Endometrial microvascular endothelial cells (primary cell): Measurements from ENCODE around the gene PHGDH. TPM values are rescaled to one million over a fixed set of nuclear protein-coding genes. Genes with fewer than 3 reads are reported as not detected.
"Not testable (repeated sequence)": the region's sequence is repeated elsewhere in the genome, so short reads cannot be mapped to it uniquely, and the experiment has no call there.

ENCODE experiments used
- in situ Hi-C: cut with HindIII; loops from 2 replicates; pipeline ENCODE4 v1.10.0; 2017; ENCODE audit warnings: low sequenced_read_pairs, low pct_unique_long_range_greater_than_20kb; ENCODE audit errors: inconsistent ontology term
- total RNA-seq: library from RNA; depleted of rRNA; stranded (reverse); fragments of >200 nt; gene quantifications from one replicate; pipeline ENCODE4 v1.2.3, GENCODE V29; 2015; ENCODE audit errors: inconsistent ontology term

Gene PHGDH
- total RNA-seq, 1 donor from 2014 or later: 15.4 TPM

- in situ Hi-C loops: no loop called here
Measured at GRCh38 chr1:119688810-119689209, 22.9 kb upstream of the PHGDH start.

- in situ Hi-C loops: no loop called here
Measured at GRCh38 chr1:119689511-119689910, 22.2 kb upstream of the PHGDH start.

GRCh38 chr1:119696863-119697262 is 14.9 kb upstream of the PHGDH start:
- in situ Hi-C loops: not testable (repeated sequence)

- in situ Hi-C loops: no loop called here
Measured at GRCh38 chr1:119697598-119697997, 14.1 kb upstream of the PHGDH start.

GRCh38 chr1:119700326-119700725 is 11.4 kb upstream of the PHGDH start:
- in situ Hi-C loops: no loop called here

GRCh38 chr1:119701659-119702058 is 10.1 kb upstream of the PHGDH start:
- in situ Hi-C loops: no loop called here

- in situ Hi-C loops: no loop called here
Measured at GRCh38 chr1:119702384-119702783, 9.3 kb upstream of the PHGDH start.

DNA sequence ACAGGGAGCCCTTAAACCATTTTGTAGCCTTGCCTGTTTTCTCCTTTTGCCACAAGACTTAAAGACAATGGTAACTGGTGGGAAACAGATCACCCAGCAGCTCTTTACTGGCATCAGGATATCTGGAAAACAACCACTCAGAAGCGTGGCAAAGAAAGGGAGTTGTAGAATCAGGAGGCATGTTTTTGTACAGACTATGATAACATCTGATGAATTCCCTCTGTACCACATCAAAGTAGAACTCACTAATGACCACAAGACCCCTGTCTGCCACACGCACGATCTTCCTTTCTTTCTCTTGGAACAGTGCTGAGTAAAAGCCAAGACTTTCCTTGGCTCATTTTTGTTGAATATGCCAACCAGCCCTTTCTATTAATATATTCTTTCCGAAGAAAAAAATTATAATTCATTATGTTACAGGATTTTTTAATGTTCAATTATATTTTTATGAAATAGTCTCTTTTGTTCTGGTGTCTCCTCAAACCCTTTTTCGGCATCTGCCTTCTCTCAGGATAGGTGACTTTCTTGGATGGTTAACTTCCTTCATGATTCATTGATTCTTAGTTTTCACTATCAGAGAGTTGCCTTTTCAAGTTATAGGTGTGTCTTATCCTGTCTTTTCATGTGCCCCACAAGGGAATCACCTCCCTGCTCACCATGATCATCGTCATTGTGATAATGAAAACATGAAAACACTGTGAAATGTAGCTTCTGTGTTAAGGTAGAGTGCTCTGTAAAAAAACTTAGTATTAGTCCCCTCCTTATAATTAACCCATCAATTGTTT is 7.9 kb upstream of the PHGDH start:
- in situ Hi-C loops: no loop called here

DNA sequence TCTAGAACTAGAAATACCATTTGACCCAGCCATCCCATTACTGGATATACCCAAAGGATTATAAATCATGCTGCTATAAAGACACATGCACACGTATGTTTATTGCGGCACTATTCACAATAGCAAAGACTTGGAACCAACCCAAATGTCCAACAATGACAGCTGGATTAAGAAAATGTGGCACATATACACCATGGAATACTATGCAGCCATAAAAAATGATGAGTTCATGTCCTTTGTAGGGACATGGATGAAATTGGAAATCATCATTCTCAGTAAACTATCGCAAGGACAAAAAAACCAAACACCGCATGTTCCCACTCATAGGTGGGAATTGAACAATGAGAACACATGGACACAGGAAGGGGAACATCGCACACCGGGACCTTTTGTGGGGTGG is 5.1 kb upstream of the PHGDH start:
- in situ Hi-C loops: not testable (repeated sequence)

GRCh38 chr1:119711356-119711803 is 354 bp upstream of the PHGDH start:
- in situ Hi-C loops: not testable (repeated sequence)

- in situ Hi-C loops: no loop called here
Measured at GRCh38 chr1:119712342-119713038, 756 bp downstream of the PHGDH start.

- in situ Hi-C loops: no loop called here
Measured at GRCh38 chr1:119713039-119713748, 1.5 kb downstream of the PHGDH start.

GRCh38 chr1:119713749-119714456 is 2.2 kb downstream of the PHGDH start:
- in situ Hi-C loops: no loop called here

DNA sequence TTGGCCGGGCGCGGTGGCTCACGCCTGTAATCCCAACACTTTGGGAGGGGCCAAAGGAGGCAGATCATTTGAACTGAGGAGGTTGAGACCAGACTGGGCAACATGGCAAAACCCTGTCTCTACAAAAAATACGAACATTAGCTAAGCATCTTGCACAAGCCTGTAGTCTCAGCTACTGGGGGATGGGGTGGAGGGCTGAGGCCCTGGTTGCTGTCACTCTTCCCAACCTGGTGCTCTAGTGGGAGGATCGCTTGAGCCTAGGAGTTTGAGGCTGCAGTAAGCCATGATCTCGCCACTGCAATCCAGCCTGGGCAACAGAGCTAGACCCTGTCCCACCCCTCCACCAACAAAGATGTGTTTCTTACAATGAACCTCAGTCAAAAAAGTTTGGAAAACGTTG is 2.8 kb downstream of the PHGDH start:
- in situ Hi-C loops: no loop called here

- in situ Hi-C loops: no loop called here
Measured at GRCh38 chr1:119715542-119715941, 3.8 kb downstream of the PHGDH start.

GRCh38 chr1:119718409-119718808 is 6.7 kb downstream of the PHGDH start:
- in situ Hi-C loops: no loop called here

GRCh38 chr1:119718972-119719371 is 7.2 kb downstream of the PHGDH start:
- in situ Hi-C loops: no loop called here

GRCh38 chr1:119720866-119721440 is 9.2 kb downstream of the PHGDH start:
- in situ Hi-C loops: loop anchor here (10.0 kb wide), 1 partner anchor 46 kb away; no protein-coding TSS in a partner anchor

DNA sequence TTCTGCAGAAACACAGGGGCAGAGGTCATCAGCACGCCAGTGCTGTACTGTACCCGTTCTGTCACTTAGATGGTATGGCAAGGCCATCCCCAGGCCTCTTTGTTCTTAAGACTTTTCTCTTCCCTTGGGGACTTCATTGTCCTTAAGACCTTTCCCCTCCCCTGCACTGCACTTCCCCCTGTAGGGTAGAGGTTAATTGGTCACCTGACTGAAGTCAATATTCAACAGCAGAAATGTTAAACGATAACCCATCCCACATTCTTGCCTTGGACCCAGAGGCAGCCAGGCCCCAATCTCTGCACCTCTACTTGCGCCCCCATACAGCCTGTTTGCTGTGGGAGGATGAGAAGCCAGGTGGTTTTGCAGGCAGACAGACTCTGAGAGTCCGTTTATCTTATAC is 10.2 kb downstream of the PHGDH start:
- in situ Hi-C loops: loop anchor here (10.0 kb wide), 1 partner anchor 47 kb away; no protein-coding TSS in a partner anchor
